Uterus (tissue), 2 donors: ENCODE measurements around the gene RBMX.

Source experiments
- CTCF ChIP-seq, 4 experiments: fragments of 200-600 bp in 2 of 4; fragments of 450-650 bp in 2 of 4; sonication (generic) in 2 of 4; IDR thresholded peaks; one replicate each; pipeline ENCODE4 v1.5.1; 2016 to 2019; ENCODE audit warnings: antibody characterized with exemption in 4 of 4, mild to moderate bottlenecking in 2 of 4, moderate library complexity in 1 of 4
- POLR2A ChIP-seq, 2 donors: fragments of 450-650 bp; IDR thresholded peaks; one replicate each; pipeline ENCODE4 v1.6.1; 2016; ENCODE audit warnings: antibody characterized with exemption in 2 of 2, mild to moderate bottlenecking in 1 of 2, moderate library complexity in 1 of 2

- no peak for TF ChIP-seq CTCF (IDR thresholded peaks at IDR 0.05)
- no peak for TF ChIP-seq POLR2A (IDR thresholded peaks at IDR 0.05)
Measured at GRCh38 chrX:136910565-136911035, 30.1 kb upstream of the RBMX start.
